IMR-90 (cell line): ENCODE measurements around the gene VWA8. TPM values are rescaled to one million over a fixed set of nuclear protein-coding genes. Genes with fewer than 3 reads are reported as not detected.

Source experiments
- ATAC-seq: fragments of 200-7000 bp; cut with Tn5 transposase; 2 replicates; pipeline ENCODE4 v1.9.1; 2020; ENCODE audit warnings: low read depth, mild to moderate bottlenecking, moderate library complexity
- BruUV-seq: library from RNA; stranded (reverse); fragments of 400-500 nt; replicated peaks from 2 replicates; lab custom pipeline; 2021; lab: Mats Ljungman, UMichigan
- CTCF ChIA-PET: fragments of 300-600 bp; formaldehyde crosslinking; extraction: SDS; loops from one replicate; lab custom pipeline; 2021; ENCODE audit warnings: antibody characterized with exemption; lab: Yijun Ruan, JAX
- POLR2A ChIA-PET: fragments of 300-600 bp; sonication (Branson Sonifier 250); formaldehyde crosslinking; loops from one replicate; lab custom pipeline; 2022; ENCODE audit warnings: antibody characterized with exemption; ENCODE audit not compliant: unreplicated experiment; lab: Charles Lee
- DNase-seq: peaks from one replicate; pipeline ENCODE4 v3.0.0; 2013
- H2AFZ ChIP-seq: replicated peaks from 2 replicates; pipeline ENCODE3; 2013; ENCODE audit warnings: low read length, mild to moderate bottlenecking; ENCODE audit not compliant: poor library complexity
- H2AK5ac ChIP-seq: 2 replicates; pipeline ENCODE4 v1.6.1; 2013; ENCODE audit warnings: low read depth, low read length, inconsistent platforms
- H2AK9ac ChIP-seq: replicated peaks from 2 replicates; pipeline ENCODE3; 2013; ENCODE audit warnings: mild to moderate bottlenecking, low read depth, low read length, moderate library complexity; ENCODE audit not compliant: poor library complexity
- H2BK120ac ChIP-seq: 2 replicates; pipeline ENCODE4 v1.6.1; 2013; ENCODE audit warnings: low read depth, low read length, inconsistent platforms
- H2BK15ac ChIP-seq: 3 replicates; pipeline ENCODE4 v1.6.1; 2013; ENCODE audit warnings: low read depth, low read length, inconsistent platforms
- H2BK20ac ChIP-seq: 2 replicates; pipeline ENCODE4 v1.6.1; 2013; ENCODE audit warnings: low read depth, mild to moderate bottlenecking, inconsistent platforms, low read length, moderate library complexity
- H2BK5ac ChIP-seq: 2 replicates; pipeline ENCODE4 v1.6.1; 2013; ENCODE audit warnings: mild to moderate bottlenecking, low read depth, low read length, inconsistent platforms; ENCODE audit not compliant: poor library complexity, severe bottlenecking
- H3K14ac ChIP-seq: replicated peaks from 2 replicates; pipeline ENCODE4 v1.6.1; 2013; ENCODE audit warnings: low read depth, low read length, inconsistent platforms
- H3K18ac ChIP-seq: 2 replicates; pipeline ENCODE4 v1.6.1; 2013; ENCODE audit warnings: low read depth, low read length, control low read depth
- H3K23ac ChIP-seq: 2 replicates; pipeline ENCODE4 v1.6.1; 2013; ENCODE audit warnings: low read depth, low read length, inconsistent platforms
- H3K27ac ChIP-seq: 2 replicates; pipeline ENCODE4 v1.5.1; 2013; ENCODE audit warnings: mild to moderate bottlenecking, control low read depth, low read length; ENCODE audit not compliant: insufficient read depth
- H3K27me3 ChIP-seq: 2 replicates; pipeline ENCODE4 v1.6.1; 2013; ENCODE audit warnings: low read length; ENCODE audit not compliant: control insufficient read depth, insufficient read depth
- H3K36me3 ChIP-seq: 2 replicates; pipeline ENCODE4 v1.6.1; 2013; ENCODE audit warnings: low read length, mixed read lengths; ENCODE audit not compliant: control insufficient read depth, insufficient read depth
- H3K4ac ChIP-seq: 2 replicates; pipeline ENCODE4 v1.6.1; 2013; ENCODE audit warnings: low read depth, low read length, inconsistent platforms
- H3K4me1 ChIP-seq: 2 replicates; pipeline ENCODE4 v1.6.1; 2013; ENCODE audit warnings: low read length, mixed read lengths; ENCODE audit not compliant: control insufficient read depth, insufficient read depth
- H3K4me2 ChIP-seq: 2 replicates; pipeline ENCODE4 v1.6.1; 2013; ENCODE audit warnings: low read depth, mild to moderate bottlenecking, control low read depth, low read length, moderate library complexity
- H3K4me3 ChIP-seq: 2 replicates; pipeline ENCODE4 v1.5.1; 2013; ENCODE audit warnings: low read depth, mild to moderate bottlenecking, control low read depth, low read length, moderate library complexity; ENCODE audit not compliant: insufficient read depth
- H3K56ac ChIP-seq: 2 replicates; pipeline ENCODE4 v1.6.1; 2013; ENCODE audit warnings: low read length, inconsistent platforms; ENCODE audit not compliant: insufficient read depth; ENCODE audit errors: extremely low read depth
- H3K79me1 ChIP-seq, 2 experiments: 2 replicates each; pipeline ENCODE4 v1.6.1; 2013; ENCODE audit warnings: low read length in 2 of 2, inconsistent platforms in 1 of 2, low read depth in 1 of 2
- H3K9ac ChIP-seq: 2 replicates; pipeline ENCODE4 v1.6.1; 2013; ENCODE audit warnings: low read depth, low read length, control low read depth
- H3K9me1 ChIP-seq: 2 replicates; pipeline ENCODE4 v1.6.1; 2013; ENCODE audit warnings: low read length, inconsistent platforms; ENCODE audit not compliant: insufficient read depth
- H3K9me3 ChIP-seq: 2 replicates; pipeline ENCODE4 v1.6.1; 2013; ENCODE audit warnings: low read length; ENCODE audit not compliant: control insufficient read depth, insufficient read depth
- H4K20me1 ChIP-seq: 2 replicates; pipeline ENCODE4 v1.6.1; 2013; ENCODE audit warnings: low read length, inconsistent platforms; ENCODE audit not compliant: insufficient read depth
- H4K5ac ChIP-seq: 2 replicates; pipeline ENCODE4 v1.6.1; 2013; ENCODE audit warnings: mild to moderate bottlenecking, low read depth, low read length, control low read depth
- H4K8ac ChIP-seq, 2 experiments: 2 replicates each; pipeline ENCODE4 v1.6.1; 2013; ENCODE audit warnings: low read depth in 2 of 2, low read length in 2 of 2, control low read depth in 1 of 2, inconsistent platforms in 1 of 2
- H4K91ac ChIP-seq: 2 replicates; pipeline ENCODE4 v1.6.1; 2013; ENCODE audit warnings: low read depth, low read length, inconsistent platforms; ENCODE audit not compliant: insufficient read depth
- CEBPB ChIP-seq: IDR thresholded peaks from 2 replicates; pipeline ENCODE4 v1.6.1; 2012; ENCODE audit warnings: low read depth, low read length, improper control_type of control experiment
- CHD1 ChIP-seq: IDR thresholded peaks from 2 replicates; pipeline ENCODE4 v1.6.1; 2012; ENCODE audit warnings: low read depth, low read length, improper control_type of control experiment
- CTCF ChIP-seq: conservative IDR thresholded peaks from 2 replicates; pipeline ENCODE4 v1.5.1; 2012; ENCODE audit warnings: mild to moderate bottlenecking, low read depth, low read length, improper control_type of control experiment
- FOS ChIP-seq: fragments of 150-350 bp; IDR thresholded peaks from 2 replicates; pipeline ENCODE4 v1.6.1; 2016; ENCODE audit warnings: low read depth, low read length
- MAFK ChIP-seq: IDR thresholded peaks from 2 replicates; pipeline ENCODE4 v1.6.1; 2012; ENCODE audit warnings: low read depth, low read length, improper control_type of control experiment
- MAZ ChIP-seq: IDR thresholded peaks from 2 replicates; pipeline ENCODE4 v1.6.1; 2012; ENCODE audit warnings: low read depth, mild to moderate bottlenecking, low read length, improper control_type of control experiment, moderate library complexity, borderline replicate concordance
- MXI1 ChIP-seq: IDR thresholded peaks from 2 replicates; pipeline ENCODE4 v1.6.1; 2012; ENCODE audit warnings: low read depth, mild to moderate bottlenecking, low read length, moderate library complexity, borderline replicate concordance
- POLR2A ChIP-seq: IDR thresholded peaks from 2 replicates; pipeline ENCODE4 v1.6.1; 2012; ENCODE audit warnings: mild to moderate bottlenecking, low read depth, low read length
- RAD21 ChIP-seq: IDR thresholded peaks from 2 replicates; pipeline ENCODE4 v1.6.1; 2012; ENCODE audit warnings: low read length, improper control_type of control experiment
- RCOR1 ChIP-seq: IDR thresholded peaks from 2 replicates; pipeline ENCODE4 v1.6.1; 2012; ENCODE audit warnings: mild to moderate bottlenecking, low read length, improper control_type of control experiment; ENCODE audit not compliant: insufficient replicate concordance
- RFX5 ChIP-seq: IDR thresholded peaks from 2 replicates; pipeline ENCODE4 v1.8.0; 2012; ENCODE audit warnings: low read depth, mild to moderate bottlenecking, low read length, moderate library complexity
- SMC3 ChIP-seq: fragments of 150-350 bp; IDR thresholded peaks from 2 replicates; pipeline ENCODE4 v1.6.1; 2016; ENCODE audit warnings: low read depth, mild to moderate bottlenecking, antibody characterized with exemption, low read length, moderate library complexity
- WGBS, 2 experiments: methylation state at CpG; one replicate each; pipeline versions ENCODE4 v1.1.5 to v1.1.7; 2013; ENCODE audit warnings: missing lambda C conversion rate in 2 of 2; ENCODE audit not compliant: insufficient read length in 1 of 2; ENCODE audit errors: extremely low coverage in 2 of 2; 5-methylcytosine and 5-hydroxymethylcytosine counted together
- dilution Hi-C: fragments of 300-500 bp; cut with HindIII; formaldehyde crosslinking; loops from one replicate; pipeline ENCODE4 v1.14.3; 2018; ENCODE audit warnings: low sequenced_read_pairs; ENCODE audit not compliant: unreplicated experiment
- in situ Hi-C: fragments of 300-500 bp; cut with MboI; formaldehyde crosslinking; loops from 3 replicates; pipeline ENCODE4 v1.14.3; 2019; ENCODE audit warnings: low sequenced_read_pairs, inconsistent platforms, mixed read lengths
- intact Hi-C: fragments of 100-400 bp; cut with micrococcal nuclease; formaldehyde crosslinking; loops from 2 replicates; pipeline ENCODE4 v1.10.0; 2022
- polyA plus RNA-seq, 3 experiments: library from polyadenylated mRNA; depleted of rRNA; stranded (reverse); fragments of >200 nt; gene quantifications; 2 replicates each; pipeline ENCODE4 v1.2.3, GENCODE V29; 2012; ENCODE audit warnings: low replicate concordance in 1 of 3
- total RNA-seq: library from RNA; depleted of rRNA; stranded (reverse); fragments of >200 nt; gene quantifications from 2 replicates; pipeline ENCODE4 v1.2.3, GENCODE V29; 2012
- TF ChIP-seq, protein P1 (sequence below): fragments of 150-350 bp; IDR thresholded peaks from 2 replicates; pipeline ENCODE4 v1.6.1; 2017; ENCODE audit warnings: mild to moderate bottlenecking, antibody characterized with exemption, low read length, low read depth

The VWA8 gene
- total and polyA plus RNA-seq, 2 of the 4 experiments (the other 2 are of a cell fraction), result 5.9 to 18.3 TPM

DNA sequence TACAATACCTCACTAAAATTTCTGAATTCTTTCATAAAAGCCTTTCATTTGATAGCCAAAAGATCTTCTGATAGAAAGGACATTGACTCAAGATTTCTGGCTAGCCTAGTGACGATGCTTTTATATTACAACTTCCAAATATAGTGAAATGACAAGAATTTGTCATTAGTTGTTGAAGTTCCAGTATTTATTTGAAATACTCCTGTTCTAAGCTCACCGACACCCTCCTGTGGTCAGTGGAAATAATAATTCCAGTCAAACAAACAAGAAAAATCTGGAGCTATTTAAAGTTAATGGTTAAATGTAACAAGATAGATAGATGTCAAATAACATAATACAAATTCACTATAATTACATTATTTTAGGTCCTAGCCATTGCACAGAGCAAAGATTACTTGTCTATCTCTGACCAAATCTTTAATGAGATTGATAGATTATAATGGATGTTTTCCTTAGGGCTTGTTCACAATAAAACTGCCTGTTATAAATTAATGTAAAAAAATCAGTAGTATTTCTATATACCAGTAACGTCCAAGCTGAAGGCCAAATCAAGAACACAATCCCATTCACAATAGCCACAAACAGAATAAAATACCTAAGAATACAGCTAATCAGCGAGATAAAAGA, 308.1 kb downstream of the VWA8 start:
- TF ChIP-seq, protein P1, sequence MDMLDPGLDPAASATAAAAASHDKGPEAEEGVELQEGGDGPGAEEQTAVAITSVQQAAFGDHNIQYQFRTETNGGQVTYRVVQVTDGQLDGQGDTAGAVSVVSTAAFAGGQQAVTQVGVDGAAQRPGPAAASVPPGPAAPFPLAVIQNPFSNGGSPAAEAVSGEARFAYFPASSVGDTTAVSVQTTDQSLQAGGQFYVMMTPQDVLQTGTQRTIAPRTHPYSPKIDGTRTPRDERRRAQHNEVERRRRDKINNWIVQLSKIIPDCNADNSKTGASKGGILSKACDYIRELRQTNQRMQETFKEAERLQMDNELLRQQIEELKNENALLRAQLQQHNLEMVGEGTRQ, result no peak
- TF ChIP-seq MAFK, result no peak
- TF ChIP-seq MXI1, result no peak
- TF ChIP-seq RAD21, result peak; percentile 92
- no peak for TF ChIP-seq MAZ
- TF ChIP-seq RCOR1, result no peak
- TF ChIP-seq CHD1, result no peak
- TF ChIP-seq CEBPB, result no peak
- TF ChIP-seq FOS, result no peak
- no peak for TF ChIP-seq POLR2A
- peak; percentile 96 for TF ChIP-seq SMC3
- TF ChIP-seq RFX5, result no peak
- TF ChIP-seq CTCF, result peak; percentile 87
- H3K36me3 ChIP-seq, result no peaks in the 10 kb centered on the region; the same call in 1 of the 2 replicates
- no peak overlapping the region for H2AK9ac ChIP-seq
- H2AK5ac ChIP-seq, result no peak overlapping the region
- ATAC-seq, result peak; percentile 67
- no peaks in the 10 kb centered on the region for H4K20me1 ChIP-seq
- DNase-seq, result peak; percentile 79
- H4K8ac ChIP-seq, result peak overlapping the region; percentile 78 to 90; a peak in 3 of 4 replicates
- 0 out of 2 replicates have a peak overlapping the region, but pooled peaks have one; percentile 6 for H3K56ac ChIP-seq
- in situ Hi-C loops (loop anchor here (10.0 kb wide), 1 partner anchor 268 kb away; no protein-coding TSS in a partner anchor), intact Hi-C loops (loop anchor here (1.0 kb wide), 3 partner anchors 195 to 268 kb away; no protein-coding TSS in a partner anchor), dilution Hi-C loops (no loop called here)
- peak overlapping the region; percentile 88; the same call in 1 of the 2 replicates for H2BK120ac ChIP-seq
- H3K18ac ChIP-seq, result peak overlapping the region; percentile 99; the same call in 1 of the 2 replicates
- H3K27me3 ChIP-seq, result no peaks in the 10 kb centered on the region
- no peaks in the 10 kb centered on the region for H3K9me3 ChIP-seq
- POLR2A ChIA-PET, result interaction anchor here (0.6 kb wide), 1 partner anchor 183 kb away, joined by 4 read pairs; no protein-coding TSS in a partner anchor
- H3K4ac ChIP-seq, result no peak overlapping the region
- BruUV-seq, result no TSS peak
- no peak overlapping the region; the same call in 1 of the 2 replicates for H3K9ac ChIP-seq
- peaks cover 11% of the 10 kb centered on the region for H3K9me1 ChIP-seq
- H3K4me1 ChIP-seq, result peaks cover 10% of the 10 kb centered on the region
- no CpG with 5 or more reads among the region's 4 CpGs for WGBS, 2 experiments
- H3K79me1 ChIP-seq, result no peaks in the 10 kb centered on the region; a peak in 1 of 4 replicates
- no peak overlapping the region for H3K14ac ChIP-seq
- no peak overlapping the region; the same call in 1 of the 2 replicates for H3K4me2 ChIP-seq
- CTCF ChIA-PET, result interaction anchor here (0.6 to 2.8 kb wide), 13 partner anchors 9 to 458 kb away, joined by 3 to 18 read pairs (median 3); no protein-coding TSS in a partner anchor
- H2BK15ac ChIP-seq, result no peak overlapping the region
- peak overlapping the region; percentile 37; the same call in 1 of the 2 replicates for H4K5ac ChIP-seq
- H2BK5ac ChIP-seq, result no peak overlapping the region
- H3K23ac ChIP-seq, result no peak overlapping the region
- H3K4me3 ChIP-seq, result no peak overlapping the region
- peak overlapping the region; percentile 44; the same call in 1 of the 2 replicates for H3K27ac ChIP-seq
- H2BK20ac ChIP-seq, result no peak overlapping the region; the same call in 1 of the 2 replicates
- H4K91ac ChIP-seq, result 0 out of 2 replicates have a peak overlapping the region, but pooled peaks have one; percentile 92
- H2AFZ ChIP-seq, result no peak overlapping the region
